ENCODE data around the gene AK4.

Gene AK4

DNA sequence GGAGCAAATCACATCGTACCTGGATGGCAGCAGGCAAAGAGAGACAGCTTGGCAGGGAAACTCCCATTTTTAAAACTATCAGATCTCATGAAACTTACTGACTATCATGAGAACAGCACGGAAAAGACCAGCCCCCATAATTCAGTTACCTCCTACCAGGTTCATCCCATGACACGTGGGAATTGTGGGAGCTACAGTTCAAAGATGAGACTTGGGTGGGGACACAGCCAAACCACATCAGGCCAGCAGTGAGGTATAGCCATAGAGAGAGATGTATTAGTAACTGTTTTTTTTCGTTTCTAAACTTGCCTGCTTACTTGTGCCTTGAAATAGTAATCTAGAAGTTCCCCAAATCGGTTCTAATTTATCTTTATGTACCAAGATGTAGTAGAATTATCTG is 48.9 kb downstream of the AK4 start:
- Histone ChIP-seq H3K4me3 (ENCODE audit: low read depth, low read length) (no peak overlapping the region), H3K79me2 (ENCODE audit: control insufficient read depth, insufficient read depth, low read length, unreplicated experiment) (peaks cover 53% of the 10 kb centered on the region), H3K27me3 (ENCODE audit: insufficient read depth, low read length) (no peaks in the 10 kb centered on the region), H3K36me3 (ENCODE audit: insufficient read depth, low read length) (peaks cover 35% of the 10 kb centered on the region), H2AFZ (ENCODE audit: low read length, unreplicated experiment) (no peak overlapping the region), H3K27ac (ENCODE audit: low read depth, low read length) (peak overlapping the region; percentile 94; the same call in 1 of the 2 replicates), H3K4me1 (ENCODE audit: control insufficient read depth, insufficient read depth, low read length, unreplicated experiment) (peaks cover 50% of the 10 kb centered on the region)

DNA sequence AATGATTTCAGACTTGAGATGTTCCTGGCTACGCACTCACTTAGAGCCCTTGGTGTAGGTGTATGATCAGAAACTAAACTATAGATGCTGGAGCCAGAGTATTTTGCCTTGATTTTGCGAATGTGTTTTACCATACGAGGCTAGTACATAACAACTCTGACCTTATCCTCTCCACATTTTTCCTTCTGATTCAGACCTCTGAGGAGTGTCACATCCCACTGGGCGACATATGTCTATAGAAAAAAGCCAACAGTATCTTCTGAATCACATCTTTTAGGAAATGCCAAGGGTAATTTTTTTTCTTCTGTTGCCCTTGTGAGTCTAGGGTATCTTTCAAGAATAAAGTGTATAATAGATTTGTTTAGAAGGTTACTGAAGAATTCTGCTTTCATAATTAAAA is 49.6 kb downstream of the AK4 start:
- H3K79me2 ChIP-seq (ENCODE audit: control insufficient read depth, insufficient read depth, low read length, unreplicated experiment) = peaks cover 47% of the 10 kb centered on the region
- H3K36me3 ChIP-seq (ENCODE audit: insufficient read depth, low read length) = peaks cover 28% of the 10 kb centered on the region
- peaks cover 50% of the 10 kb centered on the region for H3K4me1 ChIP-seq (ENCODE audit: control insufficient read depth, insufficient read depth, low read length, unreplicated experiment)
- H2AFZ ChIP-seq (ENCODE audit: low read length, unreplicated experiment) = no peak overlapping the region
- peak overlapping the region; percentile 36; the same call in 1 of the 2 replicates for H3K27ac ChIP-seq (ENCODE audit: low read depth, low read length)
- no peak overlapping the region for H3K4me3 ChIP-seq (ENCODE audit: low read depth, low read length)
- H3K27me3 ChIP-seq (ENCODE audit: insufficient read depth, low read length) = no peaks in the 10 kb centered on the region

DNA sequence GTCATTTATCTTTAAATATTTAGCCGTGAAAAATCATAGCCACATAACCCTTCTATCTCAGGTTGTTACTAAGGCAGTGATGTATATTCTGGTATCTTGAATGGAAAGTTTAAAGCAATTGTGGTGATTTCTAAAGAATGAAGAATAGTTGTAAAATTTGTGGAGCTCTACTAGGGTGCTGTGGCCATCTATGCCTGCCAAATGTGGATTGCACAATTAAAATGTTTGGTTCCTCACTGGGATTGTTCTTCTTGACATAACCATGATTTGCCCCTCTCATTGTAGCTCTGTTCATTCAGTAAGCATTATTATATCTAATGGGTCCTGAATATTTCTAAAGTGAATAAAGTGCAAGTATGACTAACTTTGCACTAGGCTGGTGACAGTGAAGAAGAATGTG is 50.1 kb downstream of the AK4 start:
- H3K79me2 ChIP-seq (ENCODE audit: control insufficient read depth, insufficient read depth, low read length, unreplicated experiment) = peaks cover 46% of the 10 kb centered on the region
- H2AFZ ChIP-seq (ENCODE audit: low read length, unreplicated experiment) = no peak overlapping the region

DNA sequence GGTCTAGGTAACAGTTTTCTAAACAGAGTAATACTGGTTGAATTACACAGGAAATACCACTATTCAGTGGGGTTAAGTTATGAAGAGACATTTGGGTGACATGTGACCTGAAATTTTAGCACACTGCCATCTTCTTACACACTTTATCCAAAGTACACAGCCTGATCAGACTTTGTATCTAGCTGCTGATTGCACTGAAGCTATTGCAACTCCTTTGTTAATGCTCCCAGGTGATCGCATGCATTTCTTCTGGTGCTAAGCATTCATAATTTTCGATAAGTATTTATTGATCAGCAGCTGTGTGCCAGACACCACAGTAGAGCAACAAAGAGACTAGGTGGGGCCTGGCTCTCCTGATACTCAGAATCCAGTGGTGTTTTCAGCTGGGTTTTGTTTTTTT is 52.4 kb downstream of the AK4 start:
- Histone ChIP-seq H3K27me3 (ENCODE audit: insufficient read depth, low read length) (no peaks in the 10 kb centered on the region), H3K27ac (ENCODE audit: low read depth, low read length) (no peak overlapping the region), H3K4me1 (ENCODE audit: control insufficient read depth, insufficient read depth, low read length, unreplicated experiment) (peaks cover 32% of the 10 kb centered on the region), H3K4me3 (ENCODE audit: low read depth, low read length) (no peak overlapping the region), H3K79me2 (ENCODE audit: control insufficient read depth, insufficient read depth, low read length, unreplicated experiment) (peaks cover 46% of the 10 kb centered on the region), H3K36me3 (ENCODE audit: insufficient read depth, low read length) (peaks cover 13% of the 10 kb centered on the region), H2AFZ (ENCODE audit: low read length, unreplicated experiment) (no peak overlapping the region)

More for the DNA sequence above, 50.1 kb downstream of the AK4 start:
- peaks cover 50% of the 10 kb centered on the region for H3K4me1 ChIP-seq (ENCODE audit: control insufficient read depth, insufficient read depth, low read length, unreplicated experiment)
- H3K27ac ChIP-seq (ENCODE audit: low read depth, low read length) = no peak overlapping the region
- H3K4me3 ChIP-seq (ENCODE audit: low read depth, low read length) = no peak overlapping the region
- no peaks in the 10 kb centered on the region for H3K27me3 ChIP-seq (ENCODE audit: insufficient read depth, low read length)
- H3K36me3 ChIP-seq (ENCODE audit: insufficient read depth, low read length) = peaks cover 23% of the 10 kb centered on the region

DNA sequence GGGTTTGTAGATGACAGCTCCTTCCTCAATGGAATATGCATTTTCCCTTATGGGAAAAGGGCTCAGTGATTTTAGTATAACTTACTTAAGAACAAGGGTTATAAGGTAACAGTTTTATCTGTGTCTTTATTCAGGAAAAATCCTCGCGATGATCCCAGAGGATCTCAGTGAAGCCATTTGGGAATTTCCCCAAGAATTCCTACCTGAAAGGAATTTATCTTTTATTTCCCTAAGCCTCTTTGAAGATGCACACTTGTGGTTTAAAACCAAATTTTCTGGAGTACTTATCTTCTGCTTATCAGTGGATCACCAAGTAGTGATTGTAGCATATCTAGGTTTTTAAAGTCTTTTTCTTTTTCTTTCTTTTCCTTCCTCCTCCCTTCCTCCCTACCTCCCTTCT is 58.8 kb downstream of the AK4 start:
- Histone ChIP-seq H3K27ac (ENCODE audit: low read depth, low read length) (no peak overlapping the region), H2AFZ (ENCODE audit: low read length, unreplicated experiment) (no peak overlapping the region), H3K4me1 (ENCODE audit: control insufficient read depth, insufficient read depth, low read length, unreplicated experiment) (peaks cover 8% of the 10 kb centered on the region), H3K36me3 (ENCODE audit: insufficient read depth, low read length) (no peaks in the 10 kb centered on the region; the same call in 1 of the 2 replicates), H3K79me2 (ENCODE audit: control insufficient read depth, insufficient read depth, low read length, unreplicated experiment) (peaks cover 31% of the 10 kb centered on the region), H3K27me3 (ENCODE audit: insufficient read depth, low read length) (no peaks in the 10 kb centered on the region), H3K4me3 (ENCODE audit: low read depth, low read length) (no peak overlapping the region)

DNA sequence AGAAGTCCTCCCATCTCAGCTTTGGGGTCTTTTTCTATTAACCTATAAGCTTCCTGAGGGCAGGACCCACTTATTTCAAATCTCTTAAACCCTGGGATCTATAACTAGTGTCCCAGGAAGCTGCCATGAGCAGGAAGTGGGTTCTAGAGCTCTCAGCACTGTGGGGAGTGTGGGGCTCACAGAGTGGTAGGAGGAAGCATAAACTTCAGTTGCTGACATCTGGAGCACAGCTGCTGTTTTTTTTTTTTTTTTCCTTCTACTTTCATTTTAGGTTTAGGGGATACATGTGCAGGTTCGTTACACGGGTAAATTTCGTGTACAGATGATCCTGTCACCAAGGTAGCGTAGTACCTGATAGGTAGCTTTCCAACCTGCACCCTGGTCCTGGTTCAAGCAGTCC is 59.3 kb downstream of the AK4 start:
- H3K4me1 ChIP-seq (ENCODE audit: control insufficient read depth, insufficient read depth, low read length, unreplicated experiment) = peaks cover 8% of the 10 kb centered on the region
- no peak overlapping the region for H2AFZ ChIP-seq (ENCODE audit: low read length, unreplicated experiment)
- H3K27me3 ChIP-seq (ENCODE audit: insufficient read depth, low read length) = no peaks in the 10 kb centered on the region
- H3K79me2 ChIP-seq (ENCODE audit: control insufficient read depth, insufficient read depth, low read length, unreplicated experiment) = peaks cover 34% of the 10 kb centered on the region
- H3K36me3 ChIP-seq (ENCODE audit: insufficient read depth, low read length) = no peaks in the 10 kb centered on the region; the same call in 1 of the 2 replicates
- no peak overlapping the region for H3K27ac ChIP-seq (ENCODE audit: low read depth, low read length)
- H3K4me3 ChIP-seq (ENCODE audit: low read depth, low read length) = no peak overlapping the region

DNA sequence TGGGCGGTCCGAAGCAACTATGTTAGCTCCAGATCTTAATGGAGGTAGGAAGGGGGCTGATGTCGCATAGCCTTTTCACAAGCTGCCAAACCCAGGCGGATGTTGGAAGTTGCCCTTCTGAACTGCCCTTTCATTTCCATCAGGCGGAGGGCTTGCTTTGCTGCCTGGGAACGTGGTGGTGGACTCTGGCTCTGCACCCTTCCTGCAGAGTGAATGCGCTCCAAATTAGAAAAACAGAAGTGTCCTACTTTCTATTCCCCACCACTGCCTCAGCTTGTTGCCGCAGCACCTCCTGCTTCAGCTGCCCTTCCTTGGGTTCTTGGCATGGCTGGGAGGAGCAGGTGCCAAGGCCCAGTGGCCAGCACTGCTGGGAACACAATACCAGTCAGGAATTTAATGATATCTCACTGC is 60.6 kb downstream of the AK4 start:
- H3K36me3 ChIP-seq (ENCODE audit: insufficient read depth, low read length) = no peaks in the 10 kb centered on the region
- peaks cover 31% of the 10 kb centered on the region for H3K79me2 ChIP-seq (ENCODE audit: control insufficient read depth, insufficient read depth, low read length, unreplicated experiment)
- no peaks in the 10 kb centered on the region for H3K27me3 ChIP-seq (ENCODE audit: insufficient read depth, low read length)
- H3K4me3 ChIP-seq (ENCODE audit: low read depth, low read length) = no peak overlapping the region
- no peak overlapping the region for H2AFZ ChIP-seq (ENCODE audit: low read length, unreplicated experiment)
- peaks cover 8% of the 10 kb centered on the region for H3K4me1 ChIP-seq (ENCODE audit: control insufficient read depth, insufficient read depth, low read length, unreplicated experiment)
- H3K27ac ChIP-seq (ENCODE audit: low read depth, low read length) = no peak overlapping the region

DNA sequence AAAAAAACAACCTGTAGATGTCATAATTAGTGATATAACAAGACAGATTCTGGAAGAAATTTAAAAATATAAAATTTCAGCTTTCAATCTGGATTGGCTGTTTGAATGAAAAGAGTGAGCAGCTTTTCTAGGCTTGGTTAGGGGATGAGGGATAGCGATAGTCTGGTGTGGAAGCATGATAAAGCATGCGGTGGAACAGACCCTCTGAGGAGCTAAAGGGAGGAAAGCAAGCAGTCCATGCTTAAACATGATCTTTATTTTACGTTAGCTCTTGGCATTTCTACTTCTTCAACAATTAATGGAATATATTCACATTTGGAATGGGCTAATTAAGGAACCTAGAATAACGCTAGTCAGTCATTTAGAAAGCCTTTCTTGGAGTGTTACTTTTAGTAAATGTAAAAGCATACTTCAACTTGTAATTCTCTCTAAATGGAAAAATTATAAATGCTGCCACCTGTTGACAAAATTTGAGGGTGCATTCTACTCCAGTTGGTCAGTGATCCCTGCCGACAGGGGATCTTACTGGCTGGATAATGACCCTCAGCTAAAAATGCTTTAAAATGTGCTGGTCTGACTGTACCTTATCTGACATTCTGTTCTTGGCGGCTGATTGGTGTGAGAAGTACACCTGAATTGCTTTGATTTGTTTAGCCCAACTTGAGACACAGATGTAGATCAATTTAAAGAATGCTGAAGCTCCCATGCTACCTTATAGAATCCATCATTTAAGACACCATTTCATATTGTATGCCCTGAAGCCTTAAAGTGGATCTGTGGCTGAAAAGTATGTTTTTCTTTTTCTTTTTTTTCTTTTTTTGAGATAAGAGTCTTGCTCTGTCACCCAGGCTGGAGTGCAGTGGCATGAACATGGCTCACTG is 61.2 kb downstream of the AK4 start:
- no peaks in the 10 kb centered on the region for H3K36me3 ChIP-seq (ENCODE audit: insufficient read depth, low read length)
- no peak overlapping the region for H2AFZ ChIP-seq (ENCODE audit: low read length, unreplicated experiment)
- no peak overlapping the region for H3K4me3 ChIP-seq (ENCODE audit: low read depth, low read length)
- no peaks in the 10 kb centered on the region for H3K27me3 ChIP-seq (ENCODE audit: insufficient read depth, low read length)
- H3K27ac ChIP-seq (ENCODE audit: low read depth, low read length) = no peak overlapping the region
- H3K4me1 ChIP-seq (ENCODE audit: control insufficient read depth, insufficient read depth, low read length, unreplicated experiment) = peaks cover 8% of the 10 kb centered on the region
- H3K79me2 ChIP-seq (ENCODE audit: control insufficient read depth, insufficient read depth, low read length, unreplicated experiment) = peaks cover 31% of the 10 kb centered on the region

DNA sequence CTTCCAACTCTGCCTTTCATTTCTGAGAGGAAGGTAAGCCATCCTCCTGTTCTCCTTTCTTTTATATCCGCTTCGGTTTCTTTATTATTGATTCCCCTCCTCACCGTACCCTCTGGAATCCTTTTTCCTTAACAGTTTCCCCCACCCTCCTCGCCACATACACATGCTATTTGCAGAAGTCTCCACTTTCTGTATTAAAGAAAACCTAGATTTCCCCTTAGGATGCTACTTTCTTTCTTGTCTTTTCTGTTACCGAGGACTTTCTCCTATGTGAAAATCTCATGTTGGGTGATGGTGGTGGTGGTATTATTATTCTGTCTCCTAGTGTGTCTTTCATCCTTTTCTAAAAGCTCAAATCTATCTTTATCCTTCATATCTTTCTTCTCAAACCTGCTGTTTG is 62.3 kb downstream of the AK4 start:
- H3K27ac ChIP-seq (ENCODE audit: low read depth, low read length) = no peak overlapping the region
- no peaks in the 10 kb centered on the region for H3K36me3 ChIP-seq (ENCODE audit: insufficient read depth, low read length)
- H3K4me3 ChIP-seq (ENCODE audit: low read depth, low read length) = no peak overlapping the region
- H3K27me3 ChIP-seq (ENCODE audit: insufficient read depth, low read length) = no peaks in the 10 kb centered on the region
- H3K79me2 ChIP-seq (ENCODE audit: control insufficient read depth, insufficient read depth, low read length, unreplicated experiment) = peaks cover 36% of the 10 kb centered on the region
- H2AFZ ChIP-seq (ENCODE audit: low read length, unreplicated experiment) = no peak overlapping the region
- H3K4me1 ChIP-seq (ENCODE audit: control insufficient read depth, insufficient read depth, low read length, unreplicated experiment) = peaks cover 8% of the 10 kb centered on the region

DNA sequence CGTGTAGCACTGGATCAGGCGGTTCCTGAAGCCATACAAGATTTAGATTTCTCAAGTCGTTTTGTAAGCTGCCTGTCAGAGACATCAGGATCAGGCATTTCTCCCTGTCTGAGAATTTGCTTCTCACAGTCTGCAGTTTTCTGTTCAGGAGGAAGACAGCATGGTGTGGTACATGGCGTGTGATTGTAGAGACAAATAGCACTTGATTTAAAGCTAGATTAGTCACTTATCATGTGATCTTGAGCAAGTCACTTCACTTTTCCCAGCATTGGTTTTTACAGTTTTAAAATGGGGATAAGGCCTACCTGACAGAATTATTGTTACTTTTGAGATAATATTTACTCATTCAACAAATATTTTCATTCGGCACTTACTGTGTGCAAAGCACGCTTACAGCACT is 63.3 kb downstream of the AK4 start:
- H3K36me3 ChIP-seq (ENCODE audit: insufficient read depth, low read length) = no peaks in the 10 kb centered on the region
- H3K4me1 ChIP-seq (ENCODE audit: control insufficient read depth, insufficient read depth, low read length, unreplicated experiment) = peaks cover 8% of the 10 kb centered on the region
- no peak overlapping the region for H3K27ac ChIP-seq (ENCODE audit: low read depth, low read length)
- H3K27me3 ChIP-seq (ENCODE audit: insufficient read depth, low read length) = no peaks in the 10 kb centered on the region
- H3K79me2 ChIP-seq (ENCODE audit: control insufficient read depth, insufficient read depth, low read length, unreplicated experiment) = peaks cover 45% of the 10 kb centered on the region
- H2AFZ ChIP-seq (ENCODE audit: low read length, unreplicated experiment) = no peak overlapping the region
- no peak overlapping the region for H3K4me3 ChIP-seq (ENCODE audit: low read depth, low read length)
